GM12892 (cell line): ENCODE results near the gene DLG2.

ENCODE experiments used
- POLR2A ChIP-seq: IDR thresholded peaks from 2 replicates; pipeline ENCODE4 v1.6.1; 2011; ENCODE audit warnings: low read depth, low read length, control low read depth
- POLR2AphosphoS5 ChIP-seq: IDR thresholded peaks from 2 replicates; pipeline ENCODE4 v1.6.1; 2011; ENCODE audit warnings: low read depth, low read length, control low read depth

- TF ChIP-seq POLR2A = no peak
- no peak for TF ChIP-seq POLR2AphosphoS5
These were observed 1014.5 kb downstream of the DLG2 start for GRCh38 chr11:84612645-84613044.
